GM18507 (cell line): ENCODE measurements around the gene HIPK1.

Experiments used
- DNase-seq: peaks from one replicate; pipeline ENCODE4 v3.0.0; 2011; ENCODE audit warnings: low read depth; ENCODE audit not compliant: insufficient read length; ENCODE audit errors: extremely low spot score
- FAIRE-seq: peaks from 2 replicates; lab custom pipeline; 2011; peaks lifted over from hg19 to GRCh38; lab: Jason Lieb, UNC

The HIPK1 gene

DNA sequence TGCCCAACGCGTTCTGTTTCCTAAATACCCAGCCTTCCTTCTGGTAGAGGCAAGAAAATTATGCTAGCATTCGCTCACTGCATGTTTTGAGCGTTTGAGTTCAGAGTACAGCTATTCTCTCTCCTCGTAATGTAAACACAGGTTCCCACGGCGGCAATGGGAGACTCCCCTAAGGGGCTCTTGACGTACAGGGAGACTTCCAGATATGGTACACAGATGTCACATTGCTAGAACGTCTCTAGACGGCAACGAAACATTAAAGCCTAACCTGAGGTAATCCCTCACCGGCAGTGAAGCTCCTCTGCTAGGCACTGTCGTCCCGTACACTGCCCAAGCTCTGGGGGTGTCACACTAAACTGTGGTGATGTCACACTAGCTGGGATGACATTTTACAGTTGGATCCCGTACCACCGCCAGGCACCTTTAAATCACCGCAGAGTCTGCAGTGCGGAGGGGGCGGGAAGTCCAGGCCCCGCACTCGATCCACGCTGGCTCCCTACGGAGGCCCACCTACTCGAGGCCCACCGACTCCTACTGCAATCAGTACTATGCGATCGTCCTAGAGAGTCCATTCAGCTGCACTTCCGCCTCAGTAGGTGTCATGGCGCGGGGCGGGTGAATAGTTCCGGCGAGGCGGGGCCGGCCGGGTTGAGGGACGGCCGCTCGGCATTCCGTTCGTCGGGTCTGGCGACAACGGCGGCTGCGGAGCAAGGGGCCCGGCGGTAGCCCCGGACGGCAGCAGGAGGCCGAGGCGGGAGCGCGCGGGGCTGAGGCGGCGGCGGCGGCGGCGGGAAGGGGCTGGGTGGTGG is at the start of gene HIPK1:
Gene HIPK1 (plus strand): TSS at position 384 of the 809 bp plus-strand sequence.
- DNase-seq, result peak; percentile 78

GRCh38 chr1:113879739-113880038 is 49.4 kb upstream of the HIPK1 start:
- no peak for FAIRE-seq
- DNase-seq, result no peak

More for the DNA sequence above, at the start of gene HIPK1:
- FAIRE-seq, result peak; percentile 85

DNA sequence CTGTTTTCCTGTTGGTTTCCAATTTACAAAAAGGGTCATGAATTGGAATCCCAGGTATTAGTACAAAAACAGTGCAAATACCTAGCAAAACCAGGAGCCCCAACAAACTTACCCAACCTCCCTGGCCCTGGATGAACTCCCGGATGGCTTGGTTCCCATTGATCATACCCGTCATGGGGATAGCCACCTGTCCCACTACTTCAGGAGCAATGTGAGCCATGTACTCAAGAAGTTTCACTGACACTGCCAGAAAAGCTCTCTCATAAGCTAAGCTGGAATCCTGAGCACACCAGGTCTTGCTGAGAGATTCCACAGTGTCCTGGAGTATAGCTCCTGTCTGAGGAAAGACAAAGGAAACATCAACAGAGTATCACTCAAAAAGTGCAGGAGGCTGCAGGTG is 47.5 kb upstream of the HIPK1 start:
- FAIRE-seq (no peak), DNase-seq (no peak)

GRCh38 chr1:113886417-113887401 is 42.4 kb upstream of the HIPK1 start:
- FAIRE-seq (no peak), DNase-seq (no peak)

DNA sequence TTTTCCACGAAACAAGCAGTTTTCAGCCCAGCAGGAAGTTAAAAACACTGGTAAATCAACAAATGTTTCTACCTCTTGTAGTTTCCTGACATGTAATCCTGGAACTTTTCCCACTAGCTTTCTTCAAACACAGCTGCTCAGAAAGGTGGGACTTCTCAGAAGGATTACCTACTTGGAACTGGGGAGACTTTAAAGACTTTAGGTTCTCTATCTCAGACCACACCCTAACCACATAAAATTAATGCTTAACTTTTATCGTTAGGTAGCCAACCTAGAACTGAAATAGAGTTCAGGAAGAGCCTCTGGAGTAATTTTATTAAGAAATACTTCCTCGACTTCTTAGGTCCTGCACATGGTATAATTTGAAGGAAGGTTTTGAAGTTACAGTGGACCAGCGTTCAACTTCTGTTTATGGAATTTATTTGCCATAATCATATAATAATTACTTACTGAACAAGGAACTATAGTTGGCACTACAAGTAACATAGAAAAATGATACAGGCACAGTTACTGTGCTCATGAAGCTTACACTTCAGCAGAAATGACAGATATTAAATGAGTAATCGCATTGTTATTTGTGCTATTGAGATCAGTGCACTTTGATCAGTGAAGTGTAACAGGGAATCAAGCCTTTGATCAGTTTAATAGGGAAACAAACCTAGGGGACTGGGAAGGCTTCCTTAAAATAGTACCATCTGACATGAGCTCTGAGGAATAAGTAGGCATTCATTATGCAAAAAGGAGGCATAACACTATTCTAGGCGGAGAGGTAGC is 41.5 kb upstream of the HIPK1 start, which contains the start of gene BCL2L15:
Gene BCL2L15 (minus strand): TSS at position 180 of the 774 bp plus-strand sequence. CDS start 206 bp downstream, outside the sequence.
- DNase-seq, result no peak
- FAIRE-seq, result no peak

GRCh38 chr1:113890816-113891215 is 38.3 kb upstream of the HIPK1 start:
- FAIRE-seq, result no peak

DNA sequence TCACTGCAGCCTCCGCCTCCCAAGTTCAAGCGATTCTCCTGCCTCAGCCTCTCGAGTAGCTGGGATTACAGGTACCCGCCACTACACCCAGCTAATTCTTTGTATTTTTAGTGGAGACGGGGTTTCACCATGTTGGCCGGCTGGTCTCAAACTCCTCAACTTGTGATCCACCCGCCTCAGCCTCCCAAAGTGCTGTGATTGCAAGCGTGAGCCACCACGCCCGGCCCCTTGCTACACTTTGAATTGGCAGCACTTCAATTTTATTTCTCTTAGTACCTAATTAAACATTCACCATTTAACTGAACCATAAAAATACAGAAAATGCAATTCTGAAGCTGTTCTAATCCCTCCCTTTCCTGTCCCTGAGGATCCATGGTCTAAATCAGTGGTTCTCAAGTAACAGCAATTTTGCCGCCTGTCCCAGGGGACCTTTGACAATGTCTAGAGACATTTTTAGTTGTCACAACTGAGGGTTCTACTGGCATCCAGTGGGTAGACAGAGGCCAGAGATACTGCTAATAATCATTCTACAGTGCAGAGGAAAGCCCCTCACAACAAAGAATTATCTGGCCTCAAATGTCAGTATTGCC is 37.4 kb upstream of the HIPK1 start:
- no peak for DNase-seq
- no peak for FAIRE-seq

More at GRCh38 chr1:113890816-113891215, 38.3 kb upstream of the HIPK1 start:
- DNase-seq, result no peak

GRCh38 chr1:113893267-113893666 is 35.9 kb upstream of the HIPK1 start:
- no peak for DNase-seq
- FAIRE-seq, result no peak

GRCh38 chr1:113895098-113895497 is 34.0 kb upstream of the HIPK1 start:
- FAIRE-seq, result no peak

DNA sequence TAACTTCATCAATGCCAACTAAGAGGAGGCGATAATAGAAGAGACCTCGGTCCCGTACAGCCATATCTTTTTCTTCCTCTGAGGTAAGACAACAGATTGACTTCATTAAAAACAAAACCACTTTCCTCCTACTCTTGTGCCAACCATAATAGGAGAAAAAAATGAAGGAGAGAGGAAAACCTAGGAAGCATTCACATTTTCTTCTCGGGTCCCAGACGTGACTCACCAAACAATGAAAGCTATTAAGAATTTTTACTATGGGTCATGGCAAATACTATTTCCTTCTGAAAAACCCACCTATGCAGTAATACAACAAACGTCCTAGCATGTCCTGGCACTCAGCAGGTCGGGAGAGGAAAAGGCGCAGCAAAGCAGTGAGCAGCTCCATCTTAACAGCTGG is 33.2 kb upstream of the HIPK1 start:
- FAIRE-seq (no peak), DNase-seq (no peak)

More at GRCh38 chr1:113895098-113895497, 34.0 kb upstream of the HIPK1 start:
- no peak for DNase-seq

DNA sequence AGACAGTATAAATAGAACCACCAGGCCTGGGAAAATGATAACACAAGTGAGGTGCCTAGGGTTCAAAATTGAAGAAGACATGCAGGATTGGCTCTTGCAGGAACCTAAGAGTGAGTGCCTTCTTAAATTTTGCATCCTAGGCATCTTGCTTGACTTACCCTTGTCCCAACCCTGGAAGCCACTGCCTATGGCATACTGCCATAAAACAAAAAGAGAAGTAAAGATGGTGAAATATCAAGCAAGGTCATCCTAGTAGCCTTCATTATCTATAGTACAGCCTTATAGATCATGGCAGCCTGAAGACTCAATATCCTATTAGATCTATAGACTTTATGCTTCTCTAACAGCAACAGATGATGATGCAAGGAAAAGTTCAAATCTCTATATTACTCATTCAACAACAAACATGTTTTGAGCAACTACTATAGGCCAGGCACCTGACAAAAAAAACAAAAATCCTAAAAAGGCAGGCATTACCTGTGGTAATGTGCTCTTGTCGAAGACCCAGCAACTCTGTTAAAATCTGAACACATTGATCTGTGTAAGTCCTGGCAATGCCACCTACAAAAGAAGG is 30.8 kb upstream of the HIPK1 start:
- DNase-seq (no peak), FAIRE-seq (no peak)

- DNase-seq (no peak), FAIRE-seq (no peak)
Measured at GRCh38 chr1:113899111-113899510, 30.0 kb upstream of the HIPK1 start.

- DNase-seq (no peak), FAIRE-seq (no peak)
Measured at GRCh38 chr1:113901191-113901590, 27.9 kb upstream of the HIPK1 start.

DNA sequence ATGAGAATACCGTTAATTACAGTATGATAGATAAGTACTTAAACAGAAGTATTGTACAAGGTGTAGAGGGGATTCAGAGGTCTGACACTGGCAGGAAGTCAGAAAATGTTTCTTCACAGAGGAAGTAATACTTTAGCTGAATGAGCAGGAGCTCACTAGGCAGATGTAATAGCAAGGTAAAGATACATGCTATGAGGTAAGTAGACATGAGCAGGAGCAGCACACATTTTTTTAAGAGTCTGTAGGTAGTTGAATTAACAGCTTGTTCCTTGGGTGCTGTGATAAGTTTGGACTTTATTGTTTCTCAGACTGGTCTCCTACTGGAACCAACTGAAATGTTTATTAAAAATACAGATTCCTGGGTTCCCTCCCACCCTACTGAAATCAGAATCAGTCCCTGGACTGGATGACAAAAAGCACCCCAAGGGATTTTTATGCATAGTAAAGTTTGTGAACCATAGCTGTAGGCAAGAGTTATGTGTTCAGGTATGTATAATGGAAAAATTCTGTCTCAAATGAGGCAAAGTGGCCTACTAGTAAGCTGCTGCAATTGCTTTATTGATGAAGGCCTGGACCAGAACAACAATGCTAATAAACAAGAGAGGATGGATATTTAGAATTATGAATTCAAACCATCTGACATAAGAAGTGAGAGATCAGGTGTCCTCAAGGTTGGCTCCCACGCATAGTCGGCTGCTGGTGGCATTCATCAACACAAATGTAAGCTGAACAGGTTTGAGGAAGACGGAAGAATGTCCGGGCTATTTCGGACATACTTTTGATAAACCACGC is 25.4 kb upstream of the HIPK1 start:
- no peak for DNase-seq
- no peak for FAIRE-seq

GRCh38 chr1:113904293-113904673 is 24.8 kb upstream of the HIPK1 start:
- DNase-seq, result no peak
- FAIRE-seq, result no peak

GRCh38 chr1:113904674-113905434 is 24.3 kb upstream of the HIPK1 start, which contains the start of the genes AP4B1 and DCLRE1B:
Gene AP4B1 (minus strand): TSS chr1:113904799. CDS start chr1:113904717, 82 bp downstream.
Gene DCLRE1B (plus strand): TSS chr1:113905326. CDS start chr1:113905587, 261 bp downstream.
- FAIRE-seq (peak; percentile 97), DNase-seq (peak; percentile 89)

GRCh38 chr1:113905435-113905861 is 23.7 kb upstream of the HIPK1 start:
- DNase-seq (no peak), FAIRE-seq (no peak)
